ENCODE data around the gene HOMER3. TPM values are rescaled to one million over a fixed set of nuclear protein-coding genes. Genes with fewer than 3 reads are reported as not detected.
A peak's percentile ranks its signal among the peaks of the same experiment; 100 is the strongest.

HOMER3 gene
- total RNA-seq, 1 experiment from 2014 or later = 58.9 TPM

- H3K4me1 ChIP-seq (ENCODE audit: control insufficient read depth, insufficient read depth, low read length) = peaks cover 9% of the 10 kb centered on the region
- no peak overlapping the region for H3K4me3 ChIP-seq (ENCODE audit: low read depth in 2 of 2, low read length in 2 of 2)
- H3K27me3 ChIP-seq (ENCODE audit: control insufficient read depth, insufficient read depth, low read length) = no peaks in the 10 kb centered on the region
- no peak overlapping the region for H3K27ac ChIP-seq (ENCODE audit: low read length)
- TF ChIP-seq CTCF (IDR thresholded peaks at IDR 0.05) = no peak
- no peak for TF ChIP-seq TCF7L2 (IDR thresholded peaks at IDR 0.05; ENCODE audit: low read depth, low read length)
- TF ChIP-seq POLR2AphosphoS5 (IDR thresholded peaks at IDR 0.05; ENCODE audit: low read depth, low read length) = no peak
- no peak for TF ChIP-seq REST (IDR thresholded peaks at IDR 0.05; ENCODE audit: insufficient read depth in 1 of 2, low read depth in 2 of 2, low read length in 1 of 2)
- TF ChIP-seq SIN3A (IDR thresholded peaks at IDR 0.05; ENCODE audit: borderline replicate concordance, insufficient read depth, low read depth, low read length) = no peak
- in situ Hi-C loops (cut with HindIII; ENCODE audit: low pct_unique_long_range_greater_than_20kb, low sequenced_read_pairs) (no loop called here), intact Hi-C loops (cut with micrococcal nuclease; ENCODE audit: unreplicated experiment) (no loop called here)
- no peaks in the 10 kb centered on the region for H3K36me3 ChIP-seq (ENCODE audit: control insufficient read depth, insufficient read depth, low read length)
- no peak for ATAC-seq
- H3K9me3 ChIP-seq (ENCODE audit: control insufficient read depth, insufficient read depth, low read depth, low read length) = no peaks in the 10 kb centered on the region
- DNase-seq (ENCODE audit: low read depth, low spot score) = no peak
- ChIA-PET CTCF (no interaction called here), POLR2A (interaction anchor here (0.7 kb wide), 2 partner anchors 14 to 57 kb away, joined by 8 to 12 read pairs; partner anchors contain the start of genes COPE and DDX49)
- no TSS peak for BruUV-seq (replicated peaks)
Measured at GRCh38 chr19:18975869-18976268, 34.9 kb upstream of the HOMER3 start.

GRCh38 chr19:18975011-18975410, 34.0 kb upstream of the HOMER3 start:
- TF ChIP-seq POLR2AphosphoS5 (IDR thresholded peaks at IDR 0.05; ENCODE audit: low read depth, low read length) (no peak), SIN3A (IDR thresholded peaks at IDR 0.05; ENCODE audit: borderline replicate concordance, insufficient read depth, low read depth, low read length) (no peak)
- H3K4me3 ChIP-seq (ENCODE audit: low read depth in 2 of 2, low read length in 2 of 2) = no peak overlapping the region
- intact Hi-C loops (cut with micrococcal nuclease; ENCODE audit: unreplicated experiment) (no loop called here), in situ Hi-C loops (cut with HindIII; ENCODE audit: low pct_unique_long_range_greater_than_20kb, low sequenced_read_pairs) (no loop called here)
- H3K9me3 ChIP-seq (ENCODE audit: control insufficient read depth, insufficient read depth, low read depth, low read length) = no peaks in the 10 kb centered on the region
- ATAC-seq (no peak), DNase-seq (ENCODE audit: low read depth, low spot score) (no peak)
- no peaks in the 10 kb centered on the region for H3K27me3 ChIP-seq (ENCODE audit: control insufficient read depth, insufficient read depth, low read length)
- H3K4me1 ChIP-seq (ENCODE audit: control insufficient read depth, insufficient read depth, low read length) = peaks cover 10% of the 10 kb centered on the region
- no peaks in the 10 kb centered on the region for H3K36me3 ChIP-seq (ENCODE audit: control insufficient read depth, insufficient read depth, low read length)
- ChIA-PET POLR2A (interaction anchor here (0.6 kb wide), 1 partner anchor 9 kb away, joined by 4 read pairs; no protein-coding TSS in a partner anchor), CTCF (no interaction called here)
- H3K27ac ChIP-seq (ENCODE audit: low read length) = no peak overlapping the region
- no TSS peak for BruUV-seq (replicated peaks)

GRCh38 chr19:18972851-18973250, 31.8 kb upstream of the HOMER3 start:
- Histone ChIP-seq H3K27ac (ENCODE audit: low read length) (peak overlapping the region; percentile 75), H3K4me3 (ENCODE audit: low read depth in 2 of 2, low read length in 2 of 2) (no peak overlapping the region), H3K36me3 (ENCODE audit: control insufficient read depth, insufficient read depth, low read length) (no peaks in the 10 kb centered on the region), H3K4me1 (ENCODE audit: control insufficient read depth, insufficient read depth, low read length) (peaks cover 12% of the 10 kb centered on the region; the same call in 1 of the 2 replicates), H3K9me3 (ENCODE audit: control insufficient read depth, insufficient read depth, low read depth, low read length) (no peaks in the 10 kb centered on the region), H3K27me3 (ENCODE audit: control insufficient read depth, insufficient read depth, low read length) (no peaks in the 10 kb centered on the region)
- BruUV-seq (replicated peaks) = no TSS peak
- intact Hi-C loops (cut with micrococcal nuclease; ENCODE audit: unreplicated experiment) = no loop called here
- CTCF ChIA-PET = interaction anchor here (0.6 kb wide), 1 partner anchor 11 kb away, joined by 4 read pairs; no protein-coding TSS in a partner anchor
- in situ Hi-C loops (cut with HindIII; ENCODE audit: low pct_unique_long_range_greater_than_20kb, low sequenced_read_pairs) = no loop called here
- POLR2A ChIA-PET = interaction anchor here (0.6 kb wide), 1 partner anchor 50 kb away, joined by 6 read pairs; no protein-coding TSS in a partner anchor
- DNase-seq (ENCODE audit: low read depth, low spot score) (no peak), ATAC-seq (no peak)
- no peak for TF ChIP-seq CTCF (IDR thresholded peaks at IDR 0.05)
- TF ChIP-seq POLR2AphosphoS5 (IDR thresholded peaks at IDR 0.05; ENCODE audit: low read depth, low read length) = no peak
- no peak for TF ChIP-seq SIN3A (IDR thresholded peaks at IDR 0.05; ENCODE audit: borderline replicate concordance, insufficient read depth, low read depth, low read length)
- TF ChIP-seq REST (IDR thresholded peaks at IDR 0.05; ENCODE audit: insufficient read depth in 1 of 2, low read depth in 2 of 2, low read length in 1 of 2) = no peak
- TF ChIP-seq TCF7L2 (IDR thresholded peaks at IDR 0.05; ENCODE audit: low read depth, low read length) = no peak

Data from Panc1 (cell line).